ENCODE measurements around the gene ARHGAP15. TPM values are rescaled to one million over a fixed set of nuclear protein-coding genes. Genes with fewer than 3 reads are reported as not detected.
A peak's percentile ranks its signal among the peaks of the same experiment; 100 is the strongest.

ARHGAP15 gene
- total and polyA plus RNA-seq, 3 experiments from 2014 or later, result 41.3 to 328 (median 41.4) TPM

GRCh38 chr2:143645921-143646645 is 516.9 kb downstream of the ARHGAP15 start:
- H3K4me3 ChIP-seq (ENCODE audit: low read length), result no peak overlapping the region

GRCh38 chr2:143649226-143649740 is 520.1 kb downstream of the ARHGAP15 start:
- ChIA-PET POLR2A (no interaction called here), CTCF (no interaction called here)
- no peak overlapping the region for H3K27ac Mint-ChIP-seq
- H3K36me3 ChIP-seq (ENCODE audit: insufficient read depth, low read length), result no peaks in the 10 kb centered on the region
- H3K4me1 ChIP-seq (ENCODE audit: insufficient read depth, low read length), result no peaks in the 10 kb centered on the region
- H3K27me3 ChIP-seq (ENCODE audit: insufficient read depth, low read length, poor library complexity, severe bottlenecking), result no peaks in the 10 kb centered on the region
- no peak for DNase-seq
- H3K9me3 ChIP-seq (ENCODE audit: low read length), result peaks cover 8% of the 10 kb centered on the region
- peaks cover 13 to 28% (median 24%) of the 10 kb centered on the region in 5 donors for H3K9me3 Mint-ChIP-seq
- no peak overlapping the region for H3K27ac ChIP-seq (ENCODE audit: low read depth, low read length)
- peaks cover 44 to 83% (median 71%) of the 10 kb centered on the region in 3 donors for H3K36me3 Mint-ChIP-seq
- H3K27me3 Mint-ChIP-seq, result no peaks in the 10 kb centered on the region
- H3K4me1 Mint-ChIP-seq, result peaks cover 9 to 17% (median 14%) of the 10 kb centered on the region in 3 donors
- no peak overlapping the region for H3K4me3 Mint-ChIP-seq
- no peak overlapping the region for H3K4me3 ChIP-seq (ENCODE audit: low read length)

More at GRCh38 chr2:143645921-143646645, 516.9 kb downstream of the ARHGAP15 start:
- no peak for DNase-seq
- peaks cover 1% of the 10 kb centered on the region for H3K36me3 ChIP-seq (ENCODE audit: insufficient read depth, low read length)
- H3K9me3 ChIP-seq (ENCODE audit: low read length), result peaks cover 3% of the 10 kb centered on the region
- POLR2A ChIA-PET, result no interaction called here
- peaks cover 1 to 8% (median 5%) of the 10 kb centered on the region in 5 donors for H3K9me3 Mint-ChIP-seq
- no peaks in the 10 kb centered on the region for H3K27me3 Mint-ChIP-seq
- H3K27ac ChIP-seq (ENCODE audit: low read depth, low read length), result no peak overlapping the region
- peaks cover 44 to 88% (median 61%) of the 10 kb centered on the region in 3 donors for H3K36me3 Mint-ChIP-seq
- H3K27me3 ChIP-seq (ENCODE audit: insufficient read depth, low read length, poor library complexity, severe bottlenecking), result no peaks in the 10 kb centered on the region
- peaks cover 10 to 18% (median 16%) of the 10 kb centered on the region in 3 donors for H3K4me1 Mint-ChIP-seq
- no peak overlapping the region for H3K4me3 Mint-ChIP-seq
- CTCF ChIA-PET, result no interaction called here
- H3K27ac Mint-ChIP-seq, result peak overlapping the region in 1 of 8 donors; percentile 14
- no peaks in the 10 kb centered on the region for H3K4me1 ChIP-seq (ENCODE audit: insufficient read depth, low read length)

GRCh38 chr2:143652692-143653091 is 523.5 kb downstream of the ARHGAP15 start:
- Histone ChIP-seq H3K27ac (ENCODE audit: low read depth, low read length) (no peak overlapping the region), H3K27me3 (ENCODE audit: insufficient read depth, low read length, poor library complexity, severe bottlenecking) (no peaks in the 10 kb centered on the region), H3K4me1 (ENCODE audit: insufficient read depth, low read length) (no peaks in the 10 kb centered on the region), H3K36me3 (ENCODE audit: insufficient read depth, low read length) (no peaks in the 10 kb centered on the region), H3K4me3 (ENCODE audit: low read length) (no peak overlapping the region), H3K9me3 (ENCODE audit: low read length) (peaks cover 8% of the 10 kb centered on the region)
- Mint-ChIP-seq H3K36me3 (peaks cover 40 to 78% (median 71%) of the 10 kb centered on the region in 3 donors), H3K27me3 (no peaks in the 10 kb centered on the region), H3K27ac (no peak overlapping the region), H3K9me3 (peaks cover 13 to 28% (median 24%) of the 10 kb centered on the region in 5 donors), H3K4me1 (peaks cover 24 to 44% (median 37%) of the 10 kb centered on the region in 3 donors), H3K4me3 (no peak overlapping the region)
- ChIA-PET CTCF (no interaction called here), POLR2A (no interaction called here)
- no peak for DNase-seq

- Mint-ChIP-seq H3K27me3 (no peaks in the 10 kb centered on the region), H3K27ac (peak overlapping the region in 4 of 8 donors; percentile 4 to 52 (median 22)), H3K36me3 (peaks cover 8 to 29% (median 12%) of the 10 kb centered on the region in 3 donors), H3K4me1 (peaks cover 5 to 12% (median 11%) of the 10 kb centered on the region in 3 donors), H3K4me3 (no peak overlapping the region), H3K9me3 (peaks cover 0 to 4% (median 0%) of the 10 kb centered on the region in 5 donors)
- Histone ChIP-seq H3K4me1 (ENCODE audit: insufficient read depth, low read length) (no peaks in the 10 kb centered on the region), H3K27ac (ENCODE audit: low read depth, low read length) (no peak overlapping the region), H3K9me3 (ENCODE audit: low read length) (no peaks in the 10 kb centered on the region), H3K27me3 (ENCODE audit: insufficient read depth, low read length, poor library complexity, severe bottlenecking) (no peaks in the 10 kb centered on the region), H3K36me3 (ENCODE audit: insufficient read depth, low read length) (no peaks in the 10 kb centered on the region), H3K4me3 (ENCODE audit: low read length) (no peak overlapping the region)
- CTCF ChIA-PET, result no interaction called here
- no peak for DNase-seq
- POLR2A ChIA-PET, result no interaction called here
Measured at GRCh38 chr2:143668234-143668633, 539.0 kb downstream of the ARHGAP15 start.

- peaks cover 4% of the 10 kb centered on the region for H3K36me3 ChIP-seq (ENCODE audit: insufficient read depth, low read length)
- DNase-seq, result no peak
- no peak overlapping the region for H3K27ac ChIP-seq (ENCODE audit: low read depth, low read length)
- Mint-ChIP-seq H3K9me3 (no peaks in the 10 kb centered on the region), H3K4me1 (peaks cover 28 to 40% (median 40%) of the 10 kb centered on the region in 3 donors), H3K27me3 (no peaks in the 10 kb centered on the region), H3K27ac (no peak overlapping the region), H3K4me3 (no peak overlapping the region), H3K36me3 (peaks cover 17 to 55% (median 21%) of the 10 kb centered on the region in 3 donors)
- ChIA-PET POLR2A (no interaction called here), CTCF (no interaction called here)
- no peaks in the 10 kb centered on the region for H3K9me3 ChIP-seq (ENCODE audit: low read length)
- no peaks in the 10 kb centered on the region for H3K4me1 ChIP-seq (ENCODE audit: insufficient read depth, low read length)
- no peak overlapping the region for H3K4me3 ChIP-seq (ENCODE audit: low read length)
- no peaks in the 10 kb centered on the region for H3K27me3 ChIP-seq (ENCODE audit: insufficient read depth, low read length, poor library complexity, severe bottlenecking)
Measured at GRCh38 chr2:143674051-143674450, 544.8 kb downstream of the ARHGAP15 start.

GRCh38 chr2:143675021-143675420 is 545.8 kb downstream of the ARHGAP15 start:
- DNase-seq, result no peak
- no peak overlapping the region for H3K27ac ChIP-seq (ENCODE audit: low read depth, low read length)
- no peaks in the 10 kb centered on the region for H3K27me3 ChIP-seq (ENCODE audit: insufficient read depth, low read length, poor library complexity, severe bottlenecking)
- Mint-ChIP-seq H3K27me3 (no peaks in the 10 kb centered on the region), H3K36me3 (peaks cover 17 to 52% (median 24%) of the 10 kb centered on the region in 3 donors), H3K4me1 (peaks cover 26 to 48% (median 41%) of the 10 kb centered on the region in 3 donors), H3K9me3 (no peaks in the 10 kb centered on the region), H3K4me3 (no peak overlapping the region), H3K27ac (peak overlapping the region in 1 of 8 donors; percentile 10)
- ChIA-PET POLR2A (no interaction called here), CTCF (no interaction called here)
- no peaks in the 10 kb centered on the region for H3K4me1 ChIP-seq (ENCODE audit: insufficient read depth, low read length)
- no peak overlapping the region for H3K4me3 ChIP-seq (ENCODE audit: low read length)
- peaks cover 4% of the 10 kb centered on the region for H3K36me3 ChIP-seq (ENCODE audit: insufficient read depth, low read length)
- no peaks in the 10 kb centered on the region for H3K9me3 ChIP-seq (ENCODE audit: low read length)

- no peaks in the 10 kb centered on the region for H3K4me1 ChIP-seq (ENCODE audit: insufficient read depth, low read length)
- no peaks in the 10 kb centered on the region for H3K9me3 Mint-ChIP-seq
- H3K27ac ChIP-seq (ENCODE audit: low read depth, low read length), result no peak overlapping the region
- no peaks in the 10 kb centered on the region for H3K27me3 Mint-ChIP-seq
- CTCF ChIA-PET, result interaction anchor here (0.7 kb wide), 1 partner anchor 81 kb away, joined by 3 read pairs; no protein-coding TSS in a partner anchor
- no peak for DNase-seq
- no peaks in the 10 kb centered on the region for H3K9me3 ChIP-seq (ENCODE audit: low read length)
- H3K36me3 Mint-ChIP-seq, result peaks cover 4 to 43% (median 21%) of the 10 kb centered on the region in 3 donors
- H3K4me1 Mint-ChIP-seq, result peaks cover 27 to 72% (median 58%) of the 10 kb centered on the region in 3 donors
- peaks cover 2% of the 10 kb centered on the region for H3K36me3 ChIP-seq (ENCODE audit: insufficient read depth, low read length)
- no peak overlapping the region for H3K4me3 Mint-ChIP-seq
- POLR2A ChIA-PET, result no interaction called here
- peak overlapping the region in 2 of 8 donors; percentile 4 to 36 for H3K27ac Mint-ChIP-seq
- no peak overlapping the region for H3K4me3 ChIP-seq (ENCODE audit: low read length)
- H3K27me3 ChIP-seq (ENCODE audit: insufficient read depth, low read length, poor library complexity, severe bottlenecking), result no peaks in the 10 kb centered on the region
Measured at GRCh38 chr2:143679617-143680016, 550.4 kb downstream of the ARHGAP15 start.

- no peak for DNase-seq
- H3K36me3 ChIP-seq (ENCODE audit: insufficient read depth, low read length), result no peaks in the 10 kb centered on the region
- H3K27me3 ChIP-seq (ENCODE audit: insufficient read depth, low read length, poor library complexity, severe bottlenecking), result no peaks in the 10 kb centered on the region
- H3K27ac Mint-ChIP-seq, result peak overlapping the region in 1 of 8 donors; percentile 18
- no peaks in the 10 kb centered on the region for H3K4me1 ChIP-seq (ENCODE audit: insufficient read depth, low read length)
- peaks cover 25 to 71% (median 61%) of the 10 kb centered on the region in 3 donors for H3K4me1 Mint-ChIP-seq
- no peak overlapping the region for H3K4me3 Mint-ChIP-seq
- ChIA-PET POLR2A (interaction anchor here (0.6 kb wide), 1 partner anchor 110 kb away, joined by 5 read pairs; no protein-coding TSS in a partner anchor), CTCF (no interaction called here)
- H3K36me3 Mint-ChIP-seq, result peaks cover 0 to 34% (median 12%) of the 10 kb centered on the region in 3 donors
- H3K27me3 Mint-ChIP-seq, result no peaks in the 10 kb centered on the region
- no peaks in the 10 kb centered on the region for H3K9me3 Mint-ChIP-seq
- H3K27ac ChIP-seq (ENCODE audit: low read depth, low read length), result no peak overlapping the region
- no peak overlapping the region for H3K4me3 ChIP-seq (ENCODE audit: low read length)
- no peaks in the 10 kb centered on the region for H3K9me3 ChIP-seq (ENCODE audit: low read length)
Measured at GRCh38 chr2:143680885-143681405, 551.7 kb downstream of the ARHGAP15 start.

Measured in CD8-positive, alpha-beta memory T cell (primary cell).